Muscle layer of colon (tissue), 2 donors: ENCODE data around the gene NEK5.
"Not testable (repeated sequence)": the region's sequence is repeated elsewhere in the genome, so short reads cannot be mapped to it uniquely, and the experiment has no call there.

Experiments
- H3K27ac ChIP-seq: one replicate; pipeline ENCODE4 v1.7.0; 2013; ENCODE audit warnings: low read depth, mild to moderate bottlenecking, low read length, moderate library complexity
- H3K27me3 ChIP-seq, 2 donors: one replicate each; pipeline ENCODE4 v1.7.0; 2013; ENCODE audit warnings: low read length in 2 of 2, mild to moderate bottlenecking in 2 of 2; ENCODE audit not compliant: insufficient read depth in 2 of 2, control insufficient read depth in 1 of 2
- H3K36me3 ChIP-seq: one replicate; pipeline ENCODE4 v1.7.0; 2013; ENCODE audit warnings: mild to moderate bottlenecking, low read length; ENCODE audit not compliant: insufficient read depth
- H3K4me1 ChIP-seq: one replicate; pipeline ENCODE4 v1.7.0; 2013; ENCODE audit warnings: mild to moderate bottlenecking, low read length; ENCODE audit not compliant: insufficient read depth
- H3K4me3 ChIP-seq, 2 donors: one replicate each; pipeline ENCODE4 v1.7.0; 2013; ENCODE audit warnings: low read length in 2 of 2, low read depth in 1 of 2, mild to moderate bottlenecking in 1 of 2, moderate library complexity in 1 of 2
- H3K9ac ChIP-seq: one replicate; pipeline ENCODE4 v1.7.0; 2013; ENCODE audit warnings: low read length
- H3K9me3 ChIP-seq: one replicate; pipeline ENCODE4 v1.7.0; 2013; ENCODE audit warnings: mild to moderate bottlenecking, low read length
- donor health status: abdominal sarcoma.
- donor health status: Adenocarcinoma of cecum.

NEK5 gene

GRCh38 chr13:52067237-52067636 is 61.6 kb downstream of the NEK5 start:
- H3K4me3 ChIP-seq = no peak overlapping the region
- H3K9ac ChIP-seq = no peak overlapping the region
- no peaks in the 10 kb centered on the region for H3K27me3 ChIP-seq
- H3K9me3 ChIP-seq = peaks cover 7% of the 10 kb centered on the region
- no peak overlapping the region for H3K27ac ChIP-seq
- H3K4me1 ChIP-seq = no peaks in the 10 kb centered on the region
- H3K36me3 ChIP-seq = no peaks in the 10 kb centered on the region

- no peak overlapping the region for H3K27ac ChIP-seq
These were observed 67.3 kb downstream of the NEK5 start for GRCh38 chr13:52061587-52061986.

GRCh38 chr13:52061064-52061463 is 67.8 kb downstream of the NEK5 start:
- not testable (repeated sequence) for H3K9me3 ChIP-seq, H3K4me1 ChIP-seq, H3K36me3 ChIP-seq, H3K27me3 ChIP-seq, H3K4me3 ChIP-seq, H3K9ac ChIP-seq, H3K27ac ChIP-seq

More at GRCh38 chr13:52061587-52061986, 67.3 kb downstream of the NEK5 start:
- H3K4me1 ChIP-seq = no peaks in the 10 kb centered on the region
- no peaks in the 10 kb centered on the region for H3K9me3 ChIP-seq
- H3K27me3 ChIP-seq = no peaks in the 10 kb centered on the region
- no peak overlapping the region for H3K9ac ChIP-seq
- no peaks in the 10 kb centered on the region for H3K36me3 ChIP-seq
- H3K4me3 ChIP-seq = no peak overlapping the region

DNA sequence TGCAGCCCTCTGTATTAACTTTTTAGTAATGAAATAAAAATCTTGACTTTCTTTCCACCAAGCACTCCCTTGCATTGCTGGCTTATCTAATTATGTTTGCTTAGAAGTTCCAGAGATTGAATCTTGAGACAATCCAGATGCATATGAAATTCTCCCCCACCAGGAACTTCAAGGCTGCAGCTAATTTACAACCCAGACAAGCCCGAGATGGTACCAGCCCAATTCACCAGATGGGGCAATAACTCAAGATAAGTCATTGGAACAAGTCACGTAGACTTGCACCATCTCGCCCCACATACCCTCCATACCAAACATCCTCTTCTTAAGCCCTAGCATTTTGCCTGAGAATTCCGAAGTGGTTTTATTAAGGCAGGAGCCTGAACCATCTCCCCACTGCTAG is 75.4 kb downstream of the NEK5 start:
- H3K4me3 ChIP-seq = no peak overlapping the region
- H3K27ac ChIP-seq = no peak overlapping the region
- H3K9ac ChIP-seq = no peak overlapping the region
- no peaks in the 10 kb centered on the region for H3K27me3 ChIP-seq
- no peaks in the 10 kb centered on the region for H3K36me3 ChIP-seq
- H3K4me1 ChIP-seq = no peaks in the 10 kb centered on the region
- no peaks in the 10 kb centered on the region for H3K9me3 ChIP-seq

DNA sequence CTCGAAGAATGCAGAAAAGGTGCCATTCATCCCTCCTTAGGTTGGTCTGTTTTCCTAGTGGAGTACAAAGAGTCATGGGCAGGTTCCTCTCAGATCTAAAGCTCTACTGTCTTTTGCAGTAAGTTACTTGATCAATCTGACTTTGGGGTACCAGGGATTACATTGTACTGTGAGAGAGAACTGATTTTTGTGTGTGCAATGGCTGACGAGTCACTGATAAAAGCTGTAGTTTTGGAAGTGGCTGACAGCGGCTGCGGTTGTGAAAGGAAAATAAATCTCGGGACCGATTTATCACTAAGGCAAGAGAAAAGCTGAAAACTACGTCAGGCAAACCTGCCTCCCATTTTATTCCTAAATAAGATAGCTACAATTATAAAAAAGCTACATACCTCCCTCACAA is 77.5 kb downstream of the NEK5 start:
- Histone ChIP-seq H3K9me3 (no peaks in the 10 kb centered on the region), H3K27ac (no peak overlapping the region), H3K27me3 (no peaks in the 10 kb centered on the region), H3K9ac (no peak overlapping the region), H3K36me3 (no peaks in the 10 kb centered on the region), H3K4me3 (no peak overlapping the region), H3K4me1 (no peaks in the 10 kb centered on the region)

- H3K27me3 ChIP-seq = no peaks in the 10 kb centered on the region
These were observed 80.4 kb downstream of the NEK5 start for GRCh38 chr13:52048516-52048915.

DNA sequence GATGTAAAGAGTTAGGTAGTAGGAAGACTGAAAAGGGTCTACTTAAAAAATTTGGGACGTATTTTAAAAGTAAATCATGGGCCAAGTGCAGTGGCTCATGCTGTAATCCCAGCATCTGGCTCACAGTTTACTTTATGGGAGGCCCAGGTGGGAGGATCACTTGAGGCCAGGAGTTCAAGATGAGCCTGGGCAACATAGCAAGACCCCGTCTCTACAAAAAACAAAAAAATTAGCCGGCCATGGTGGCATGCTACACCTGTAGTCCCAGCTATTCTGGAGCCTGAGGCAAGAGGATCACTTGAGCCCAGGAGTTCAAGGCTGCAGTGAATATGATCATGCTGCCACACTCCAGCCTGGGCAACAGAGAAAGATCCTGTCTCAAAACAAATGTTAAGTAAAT is 81.4 kb downstream of the NEK5 start:
- Histone ChIP-seq H3K9me3 (no peaks in the 10 kb centered on the region), H3K4me3 (no peak overlapping the region), H3K4me1 (no peaks in the 10 kb centered on the region), H3K36me3 (no peaks in the 10 kb centered on the region), H3K9ac (no peak overlapping the region), H3K27me3 (no peaks in the 10 kb centered on the region), H3K27ac (no peak overlapping the region)

More at GRCh38 chr13:52048516-52048915, 80.4 kb downstream of the NEK5 start:
- Histone ChIP-seq H3K4me1 (no peaks in the 10 kb centered on the region), H3K36me3 (no peaks in the 10 kb centered on the region), H3K9ac (no peak overlapping the region), H3K4me3 (no peak overlapping the region), H3K27ac (no peak overlapping the region), H3K9me3 (no peaks in the 10 kb centered on the region)

GRCh38 chr13:52043675-52044074 is 85.2 kb downstream of the NEK5 start:
- Histone ChIP-seq H3K9ac (no peak overlapping the region), H3K27ac (no peak overlapping the region), H3K4me1 (no peaks in the 10 kb centered on the region), H3K4me3 (no peak overlapping the region), H3K27me3 (no peaks in the 10 kb centered on the region), H3K36me3 (no peaks in the 10 kb centered on the region), H3K9me3 (no peaks in the 10 kb centered on the region)

DNA sequence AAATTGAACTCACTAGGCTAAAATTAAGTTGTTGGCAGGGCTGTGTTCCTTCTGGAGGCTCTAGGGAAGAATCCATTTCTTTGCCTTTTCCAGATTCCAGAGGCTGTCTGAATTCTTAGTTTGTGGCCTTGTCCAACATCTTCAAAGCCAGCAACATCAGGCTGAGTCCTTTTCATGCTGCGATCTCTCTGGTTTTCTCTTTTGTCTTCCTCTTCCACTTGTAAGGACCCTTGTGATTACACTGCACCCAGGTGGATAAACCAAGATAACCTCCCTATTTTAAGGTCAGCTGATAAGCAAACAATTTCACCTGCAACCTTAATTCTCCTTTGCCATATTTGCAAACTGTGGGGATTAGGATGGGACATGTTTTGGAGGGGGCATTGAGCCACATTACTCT is 92.8 kb downstream of the NEK5 start:
- no peak overlapping the region for H3K4me3 ChIP-seq
- no peaks in the 10 kb centered on the region for H3K27me3 ChIP-seq
- peaks cover 4% of the 10 kb centered on the region for H3K36me3 ChIP-seq

GRCh38 chr13:52034616-52035226 is 94.2 kb downstream of the NEK5 start:
- no peak overlapping the region for H3K27ac ChIP-seq
- no peak overlapping the region for H3K9ac ChIP-seq
- H3K4me3 ChIP-seq = no peak overlapping the region
- H3K36me3 ChIP-seq = peaks cover 4% of the 10 kb centered on the region
- no peaks in the 10 kb centered on the region for H3K4me1 ChIP-seq
- no peaks in the 10 kb centered on the region for H3K27me3 ChIP-seq
- no peaks in the 10 kb centered on the region for H3K9me3 ChIP-seq

More for the DNA sequence above, 92.8 kb downstream of the NEK5 start:
- no peaks in the 10 kb centered on the region for H3K4me1 ChIP-seq
- no peak overlapping the region for H3K27ac ChIP-seq
- no peak overlapping the region for H3K9ac ChIP-seq
- no peaks in the 10 kb centered on the region for H3K9me3 ChIP-seq

GRCh38 chr13:52033039-52033438 is 95.8 kb downstream of the NEK5 start:
- H3K4me3 ChIP-seq = no peak overlapping the region
- H3K9me3 ChIP-seq = no peaks in the 10 kb centered on the region
- peaks cover 4% of the 10 kb centered on the region for H3K36me3 ChIP-seq
- H3K9ac ChIP-seq = no peak overlapping the region
- no peaks in the 10 kb centered on the region for H3K27me3 ChIP-seq
- H3K4me1 ChIP-seq = no peaks in the 10 kb centered on the region
- H3K27ac ChIP-seq = no peak overlapping the region

DNA sequence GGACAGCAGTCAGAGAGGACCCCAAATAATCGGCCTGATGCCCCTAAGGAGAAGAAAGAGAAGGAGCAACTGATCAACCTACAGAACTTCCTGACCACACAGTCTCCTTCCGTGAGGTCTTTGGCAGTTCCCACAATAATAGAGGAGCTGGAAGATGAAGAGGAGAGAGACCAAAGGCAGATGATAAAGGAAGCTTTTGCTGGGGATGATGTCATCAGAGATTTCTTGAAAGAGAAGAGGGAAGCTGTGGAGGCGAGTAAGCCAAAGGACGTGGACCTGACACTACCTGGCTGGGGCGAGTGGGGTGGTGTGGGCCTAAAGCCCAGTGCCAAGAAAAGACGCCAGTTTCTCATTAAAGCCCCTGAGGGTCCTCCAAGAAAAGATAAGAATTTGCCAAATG is 98.5 kb downstream of the NEK5 start:
- not testable (repeated sequence) for H3K9me3 ChIP-seq, H3K9ac ChIP-seq, H3K27ac ChIP-seq, H3K4me1 ChIP-seq, H3K36me3 ChIP-seq, H3K4me3 ChIP-seq, H3K27me3 ChIP-seq
